ENCODE results near the gene UST.

UST gene

DNA sequence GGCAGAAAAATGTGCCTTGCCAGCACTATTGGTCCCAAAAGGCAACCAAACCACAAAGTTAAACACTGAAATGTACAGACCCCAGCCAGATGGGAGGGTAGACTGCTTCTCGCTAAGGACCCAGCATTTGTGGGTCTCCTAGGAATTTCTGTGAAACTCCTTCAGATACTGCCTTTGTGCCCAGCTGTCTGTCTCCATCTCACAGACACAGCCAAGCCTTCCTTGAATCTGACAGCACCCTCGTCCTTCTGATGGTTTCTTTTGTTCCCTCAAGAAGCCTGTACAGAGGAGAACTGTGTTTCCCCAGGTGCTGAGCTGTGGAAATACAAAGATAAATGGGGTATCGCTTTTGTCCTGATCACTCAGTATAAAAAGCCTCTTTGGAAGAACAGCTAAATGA is 316.6 kb downstream of the UST start:
- Mint-ChIP-seq H3K9me3 (ENCODE audit: low read depth) (no peaks in the 10 kb centered on the region), H3K4me1 (ENCODE audit: low read depth) (peaks cover 47% of the 10 kb centered on the region), H3K36me3 (no peaks in the 10 kb centered on the region), H3K4me3 (no peak overlapping the region), H3K27me3 (no peaks in the 10 kb centered on the region), H3K27ac (no peak overlapping the region)

DNA sequence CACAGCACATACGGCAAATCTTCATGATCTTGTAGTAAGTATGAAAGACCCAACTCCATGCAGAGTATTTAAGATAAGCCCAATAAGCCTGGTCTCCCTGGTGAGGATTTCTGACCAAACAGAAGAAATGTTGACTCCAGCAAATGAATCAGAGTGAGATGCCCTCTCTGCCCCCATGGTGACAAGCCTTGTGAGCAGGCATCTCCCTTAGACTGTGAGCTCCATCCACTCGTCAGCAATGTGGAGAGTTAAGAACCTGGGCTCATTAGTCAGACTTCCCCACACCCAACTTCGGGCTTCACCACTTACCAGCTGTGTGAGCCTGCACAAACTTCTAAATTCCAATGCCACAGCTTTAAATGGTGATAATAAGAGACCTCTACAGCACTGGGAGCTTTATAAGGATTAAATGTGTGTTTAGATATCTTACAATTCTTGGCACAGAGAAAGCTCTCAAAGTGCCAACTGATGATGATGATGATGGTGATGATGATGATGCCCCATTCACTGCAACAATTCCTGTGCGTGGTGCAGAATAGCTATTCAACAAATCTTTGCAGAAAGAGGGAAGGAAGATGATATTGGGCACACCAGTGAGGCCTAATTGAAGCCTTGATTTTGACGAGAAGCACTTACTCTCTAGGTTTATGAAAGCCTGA is 317.3 kb downstream of the UST start:
- Mint-ChIP-seq H3K27ac (peak overlapping the region; percentile 35), H3K4me3 (no peak overlapping the region), H3K27me3 (no peaks in the 10 kb centered on the region), H3K9me3 (ENCODE audit: low read depth) (no peaks in the 10 kb centered on the region), H3K36me3 (no peaks in the 10 kb centered on the region), H3K4me1 (ENCODE audit: low read depth) (peaks cover 47% of the 10 kb centered on the region)

GRCh38 chr6:149064660-149065015 is 317.8 kb downstream of the UST start:
- Mint-ChIP-seq H3K4me1 (ENCODE audit: low read depth) (peaks cover 42% of the 10 kb centered on the region), H3K9me3 (ENCODE audit: low read depth) (no peaks in the 10 kb centered on the region), H3K27ac (no peak overlapping the region), H3K36me3 (no peaks in the 10 kb centered on the region), H3K27me3 (no peaks in the 10 kb centered on the region), H3K4me3 (no peak overlapping the region)

GRCh38 chr6:149065121-149065520 is 318.3 kb downstream of the UST start:
- Mint-ChIP-seq H3K9me3 (ENCODE audit: low read depth) (no peaks in the 10 kb centered on the region), H3K27ac (peak overlapping the region; percentile 90), H3K4me1 (ENCODE audit: low read depth) (peaks cover 37% of the 10 kb centered on the region), H3K36me3 (no peaks in the 10 kb centered on the region), H3K27me3 (no peaks in the 10 kb centered on the region), H3K4me3 (no peak overlapping the region)

DNA sequence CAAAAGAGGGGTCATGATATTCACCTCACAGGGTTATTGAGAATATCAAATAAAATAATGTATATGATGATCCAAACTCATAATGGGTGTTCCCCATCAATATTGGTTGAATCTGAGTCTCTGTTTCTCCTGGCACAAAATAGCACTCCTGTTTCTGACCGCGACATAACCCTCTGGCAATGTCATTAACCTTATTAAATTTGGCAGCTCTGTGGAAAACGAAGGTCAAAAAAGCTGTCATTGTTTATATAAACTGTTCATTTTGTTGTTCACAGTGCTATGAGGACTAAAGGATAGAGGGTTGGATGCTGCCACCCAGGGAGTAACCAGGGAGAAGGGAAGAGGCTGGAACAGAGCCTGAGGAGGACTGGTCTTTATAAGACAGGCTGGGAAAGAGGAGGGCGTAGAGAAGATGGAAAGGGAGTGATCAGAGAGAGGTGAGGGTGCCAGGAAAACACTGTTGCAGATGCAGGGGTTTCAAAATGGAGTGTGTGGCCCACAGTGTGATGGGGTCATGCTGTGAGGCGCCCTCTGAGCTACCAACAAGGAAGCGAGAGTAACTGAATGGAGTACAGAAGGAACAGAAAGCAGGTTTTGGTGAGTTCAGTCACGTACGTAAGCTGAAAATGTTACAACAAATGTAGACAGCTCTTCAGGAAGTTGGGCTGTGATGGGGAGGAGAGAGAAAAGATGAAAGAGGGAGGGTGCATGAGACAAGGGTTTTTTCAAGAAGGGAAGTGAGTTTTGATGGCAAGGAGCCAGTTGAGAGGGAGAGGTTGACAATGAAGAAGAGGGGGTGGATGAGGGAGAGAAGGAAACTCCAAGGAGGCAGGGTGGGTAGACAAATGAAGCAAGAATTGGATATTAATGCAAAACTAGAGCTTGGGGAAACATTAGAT is 319.1 kb downstream of the UST start:
- peak overlapping the region; percentile 52 for H3K4me3 Mint-ChIP-seq
- H3K9me3 Mint-ChIP-seq (ENCODE audit: low read depth): no peaks in the 10 kb centered on the region
- peaks cover 29% of the 10 kb centered on the region for H3K4me1 Mint-ChIP-seq (ENCODE audit: low read depth)
- H3K36me3 Mint-ChIP-seq: no peaks in the 10 kb centered on the region
- no peaks in the 10 kb centered on the region for H3K27me3 Mint-ChIP-seq
- H3K27ac Mint-ChIP-seq: peak overlapping the region; percentile 90

- Mint-ChIP-seq H3K27me3 (no peaks in the 10 kb centered on the region), H3K27ac (no peak overlapping the region), H3K9me3 (ENCODE audit: low read depth) (peaks cover 4% of the 10 kb centered on the region), H3K4me3 (no peak overlapping the region), H3K36me3 (peaks cover 4% of the 10 kb centered on the region), H3K4me1 (ENCODE audit: low read depth) (peaks cover 17% of the 10 kb centered on the region)
These were observed 325.2 kb downstream of the UST start for GRCh38 chr6:149071997-149072396.

DNA sequence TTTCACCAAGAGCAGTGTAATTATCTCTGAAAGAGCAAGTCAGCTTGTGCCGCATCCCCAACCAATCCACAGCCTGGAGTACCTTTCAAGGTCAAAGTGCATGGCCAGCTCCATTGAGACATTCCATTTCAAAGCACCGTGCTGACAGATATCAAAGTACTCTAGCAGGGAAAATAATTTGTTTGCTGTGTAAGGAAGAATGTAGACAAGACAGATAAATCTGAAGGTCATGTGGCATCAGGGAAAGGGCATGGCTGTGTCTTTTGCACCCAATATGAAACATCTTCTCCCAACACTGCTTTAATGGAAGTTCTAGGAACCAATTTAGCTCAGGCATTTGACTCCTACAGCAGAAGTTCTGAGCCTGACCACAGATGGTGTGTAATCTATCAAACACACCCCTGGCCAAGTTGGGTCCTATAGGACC is 328.0 kb downstream of the UST start:
- H3K36me3 Mint-ChIP-seq: peaks cover 4% of the 10 kb centered on the region
- peaks cover 15% of the 10 kb centered on the region for H3K4me1 Mint-ChIP-seq (ENCODE audit: low read depth)
- peaks cover 4% of the 10 kb centered on the region for H3K9me3 Mint-ChIP-seq (ENCODE audit: low read depth)
- no peak overlapping the region for H3K27ac Mint-ChIP-seq
- no peaks in the 10 kb centered on the region for H3K27me3 Mint-ChIP-seq
- no peak overlapping the region for H3K4me3 Mint-ChIP-seq

GRCh38 chr6:149075616-149076354 is 329.0 kb downstream of the UST start:
- Mint-ChIP-seq H3K9me3 (ENCODE audit: low read depth) (peaks cover 4% of the 10 kb centered on the region), H3K27ac (peak overlapping the region; percentile 12), H3K4me1 (ENCODE audit: low read depth) (peaks cover 15% of the 10 kb centered on the region), H3K36me3 (peaks cover 4% of the 10 kb centered on the region), H3K27me3 (no peaks in the 10 kb centered on the region), H3K4me3 (no peak overlapping the region)

DNA sequence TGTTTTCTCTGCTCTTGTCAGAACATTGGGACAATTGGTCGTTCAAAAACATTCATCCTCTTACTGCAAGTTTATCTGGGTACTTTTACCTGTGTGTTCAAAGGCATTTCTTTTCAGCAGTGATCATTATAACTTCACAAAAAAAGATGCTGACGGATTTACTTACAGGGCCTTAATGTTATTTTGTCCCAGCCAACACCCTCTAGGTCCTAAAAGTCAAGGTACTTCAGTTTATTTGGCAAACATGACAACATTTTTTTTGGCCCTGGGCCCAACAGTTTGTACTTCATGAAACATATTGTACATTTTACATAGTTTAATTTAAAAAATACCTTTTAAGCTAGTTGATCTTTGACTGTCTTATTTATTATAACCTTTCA is 329.5 kb downstream of the UST start:
- no peaks in the 10 kb centered on the region for H3K27me3 Mint-ChIP-seq
- H3K4me1 Mint-ChIP-seq (ENCODE audit: low read depth): peaks cover 15% of the 10 kb centered on the region

DNA sequence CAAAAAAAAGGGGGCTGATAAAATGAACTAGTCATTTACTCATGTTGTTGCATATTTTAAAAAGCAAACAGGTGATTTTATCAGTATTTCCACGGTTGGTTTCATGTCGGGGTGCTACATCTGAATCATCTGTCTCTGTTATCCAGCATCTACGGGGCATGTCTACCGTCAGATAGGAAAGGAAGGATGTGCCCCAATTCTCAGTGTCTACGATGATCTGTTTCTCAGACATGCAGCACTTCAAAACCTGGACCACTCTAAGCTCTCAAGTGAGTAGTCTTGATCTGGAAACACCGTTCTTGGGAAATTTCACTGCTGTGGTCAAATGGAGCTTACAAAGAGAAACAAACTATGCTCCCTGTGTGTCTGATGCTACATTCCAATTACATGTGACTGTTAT is 330.4 kb downstream of the UST start:
- Mint-ChIP-seq H3K27me3 (no peaks in the 10 kb centered on the region), H3K36me3 (peaks cover 2% of the 10 kb centered on the region), H3K4me1 (ENCODE audit: low read depth) (peaks cover 19% of the 10 kb centered on the region), H3K4me3 (no peak overlapping the region), H3K9me3 (ENCODE audit: low read depth) (no peaks in the 10 kb centered on the region), H3K27ac (no peak overlapping the region)

More for the DNA sequence above, 329.5 kb downstream of the UST start:
- Mint-ChIP-seq H3K27ac (peak overlapping the region; percentile 12), H3K4me3 (no peak overlapping the region), H3K9me3 (ENCODE audit: low read depth) (peaks cover 4% of the 10 kb centered on the region), H3K36me3 (peaks cover 4% of the 10 kb centered on the region)

DNA sequence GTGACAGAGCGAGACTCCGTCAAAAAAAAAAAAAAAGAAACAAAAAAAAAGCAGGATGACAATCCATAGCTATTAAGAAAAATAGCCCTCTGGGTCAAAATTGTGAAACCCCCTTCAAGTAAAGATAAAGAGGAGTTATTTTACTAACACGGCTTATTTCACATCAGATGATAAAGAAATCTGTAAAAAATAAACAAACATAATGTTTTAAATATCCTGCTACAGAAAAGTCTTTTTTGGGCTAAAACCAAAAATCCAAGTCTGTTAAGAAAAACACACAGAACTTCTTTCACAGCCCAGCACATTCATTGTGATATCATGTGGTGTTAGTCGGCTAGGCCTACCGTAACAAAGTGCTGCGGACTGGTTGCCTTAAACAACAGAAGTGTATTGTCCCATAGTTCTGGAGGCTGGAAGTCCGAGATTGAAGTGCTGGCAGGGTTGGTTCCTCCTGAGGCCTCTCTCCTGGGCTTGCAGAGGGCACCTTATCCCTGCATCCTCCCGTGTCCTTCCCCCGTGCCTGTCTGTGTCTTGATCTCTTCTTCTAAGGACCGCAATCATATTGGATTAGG is 331.5 kb downstream of the UST start:
- no peak overlapping the region for H3K27ac Mint-ChIP-seq
- no peak overlapping the region for H3K4me3 Mint-ChIP-seq
- H3K36me3 Mint-ChIP-seq: peaks cover 2% of the 10 kb centered on the region
- no peaks in the 10 kb centered on the region for H3K27me3 Mint-ChIP-seq
- H3K9me3 Mint-ChIP-seq (ENCODE audit: low read depth): no peaks in the 10 kb centered on the region
- H3K4me1 Mint-ChIP-seq (ENCODE audit: low read depth): peaks cover 28% of the 10 kb centered on the region

DNA sequence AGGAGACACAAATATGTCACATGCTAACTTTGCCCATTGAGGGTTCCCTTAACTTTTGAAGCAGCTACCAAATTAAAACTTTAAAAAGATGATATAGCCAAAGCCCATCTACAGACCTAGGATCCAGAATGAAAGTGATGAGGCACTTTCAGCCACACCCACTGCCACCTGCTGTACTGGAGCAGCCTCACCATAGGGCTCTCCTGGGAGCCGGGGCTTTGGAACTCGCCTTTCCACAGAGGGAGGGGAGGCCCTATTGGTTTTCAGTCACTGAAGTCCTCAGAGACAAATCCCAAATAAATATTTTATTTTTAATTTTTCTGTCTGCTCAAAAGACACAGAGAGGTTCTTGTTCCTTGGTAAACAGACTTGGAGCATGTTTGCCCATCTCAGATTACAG is 332.6 kb downstream of the UST start:
- Mint-ChIP-seq H3K9me3 (ENCODE audit: low read depth) (no peaks in the 10 kb centered on the region), H3K4me1 (ENCODE audit: low read depth) (peaks cover 39% of the 10 kb centered on the region), H3K4me3 (no peak overlapping the region), H3K27ac (no peak overlapping the region), H3K36me3 (no peaks in the 10 kb centered on the region), H3K27me3 (no peaks in the 10 kb centered on the region)

DNA sequence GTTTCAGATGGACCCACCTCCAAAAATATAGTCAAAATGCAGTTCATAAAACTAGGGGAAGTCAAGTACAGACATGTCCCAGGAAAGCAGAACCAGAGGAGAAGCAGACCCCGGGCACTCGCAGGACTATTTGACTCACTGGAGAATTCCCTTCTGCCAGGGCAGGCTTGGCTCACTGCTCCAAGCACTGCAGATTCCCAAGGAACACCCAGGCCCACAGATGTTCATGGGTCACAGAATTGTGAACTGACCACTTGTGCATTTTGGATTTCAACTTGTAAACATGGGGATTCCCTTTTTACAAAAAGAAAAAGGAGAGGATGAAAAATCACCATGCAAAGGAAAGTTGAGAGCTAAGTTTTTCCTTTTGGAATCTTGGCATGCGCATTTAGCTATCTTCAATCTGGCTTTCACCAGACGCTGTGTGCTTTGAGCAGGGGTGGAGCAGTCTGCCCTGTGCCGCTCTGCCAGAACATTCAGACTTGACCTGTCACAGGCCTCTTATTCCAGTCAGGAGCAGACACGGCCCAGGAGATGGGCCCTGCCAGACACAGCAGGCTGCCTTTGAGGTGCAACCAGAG is 333.2 kb downstream of the UST start:
- Mint-ChIP-seq H3K4me3 (no peak overlapping the region), H3K9me3 (ENCODE audit: low read depth) (no peaks in the 10 kb centered on the region), H3K27me3 (no peaks in the 10 kb centered on the region), H3K4me1 (ENCODE audit: low read depth) (peaks cover 44% of the 10 kb centered on the region), H3K36me3 (peaks cover 2% of the 10 kb centered on the region), H3K27ac (no peak overlapping the region)

DNA sequence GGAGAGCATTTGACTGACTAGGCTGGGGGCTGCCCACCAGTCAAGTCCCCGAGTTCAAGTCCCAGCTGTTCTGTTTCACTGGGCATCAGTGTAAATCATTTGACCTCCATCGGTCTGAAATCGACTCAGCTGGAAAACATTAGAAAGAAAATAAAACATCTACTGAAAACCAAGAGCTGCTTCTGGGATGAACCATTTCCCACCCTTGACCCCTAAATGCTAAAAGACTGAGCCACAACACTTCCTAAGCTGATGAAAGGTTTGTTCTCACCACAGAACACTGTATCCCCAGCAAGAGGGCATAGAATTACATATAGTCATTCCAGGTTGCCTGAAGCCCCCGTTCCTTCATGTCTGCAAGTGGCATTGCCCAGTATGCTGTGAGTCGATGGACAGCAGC is 333.7 kb downstream of the UST start:
- peaks cover 46% of the 10 kb centered on the region for H3K4me1 Mint-ChIP-seq (ENCODE audit: low read depth)
- peaks cover 2% of the 10 kb centered on the region for H3K36me3 Mint-ChIP-seq
- H3K27ac Mint-ChIP-seq: no peak overlapping the region
- H3K9me3 Mint-ChIP-seq (ENCODE audit: low read depth): no peaks in the 10 kb centered on the region
- H3K4me3 Mint-ChIP-seq: no peak overlapping the region
- H3K27me3 Mint-ChIP-seq: no peaks in the 10 kb centered on the region
